Activated T-helper 1 cell treated with anti-CD3 and anti-CD28 coated beads, Interleukin-2, amount 50 U/mL, for 16 hours (primary cell): ENCODE results near the gene SEPTIN5.
"Not testable (repeated sequence)": the region's sequence is repeated elsewhere in the genome, so short reads cannot be mapped to it uniquely, and the experiment has no call there.

Experiments used
- DNase-seq, 2 donors: peaks; one replicate each; pipeline ENCODE4 v3.0.0-alpha.2; 2020; ENCODE audit warnings: low read depth in 1 of 2, low spot score in 1 of 2

Gene SEPTIN5

DNA sequence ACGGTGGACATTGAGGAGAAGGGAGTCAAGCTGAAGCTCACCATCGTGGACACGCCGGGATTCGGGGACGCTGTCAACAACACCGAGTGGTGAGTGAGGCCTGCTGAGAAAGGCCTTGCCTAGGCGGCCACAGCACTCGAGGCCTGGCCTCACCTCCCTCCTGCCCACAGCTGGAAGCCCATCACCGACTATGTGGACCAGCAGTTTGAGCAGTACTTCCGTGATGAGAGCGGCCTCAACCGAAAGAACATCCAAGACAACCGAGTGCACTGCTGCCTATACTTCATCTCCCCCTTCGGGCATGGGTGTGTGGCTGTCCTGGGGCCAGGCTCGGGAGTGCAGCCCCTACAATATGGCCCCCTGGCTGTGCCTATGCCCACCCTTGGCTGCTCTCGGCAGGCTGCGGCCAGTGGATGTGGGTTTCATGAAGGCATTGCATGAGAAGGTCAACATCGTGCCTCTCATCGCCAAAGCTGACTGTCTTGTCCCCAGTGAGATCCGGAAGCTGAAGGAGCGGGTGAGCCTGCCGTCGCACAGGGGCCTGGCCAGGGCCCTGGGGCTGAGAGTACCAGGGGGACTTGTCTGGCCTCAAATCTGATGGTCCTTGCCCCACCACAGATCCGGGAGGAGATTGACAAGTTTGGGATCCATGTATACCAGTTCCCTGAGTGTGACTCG is 6.0 kb downstream of the SEPTIN5 start:
- DNase-seq, result no peak

DNA sequence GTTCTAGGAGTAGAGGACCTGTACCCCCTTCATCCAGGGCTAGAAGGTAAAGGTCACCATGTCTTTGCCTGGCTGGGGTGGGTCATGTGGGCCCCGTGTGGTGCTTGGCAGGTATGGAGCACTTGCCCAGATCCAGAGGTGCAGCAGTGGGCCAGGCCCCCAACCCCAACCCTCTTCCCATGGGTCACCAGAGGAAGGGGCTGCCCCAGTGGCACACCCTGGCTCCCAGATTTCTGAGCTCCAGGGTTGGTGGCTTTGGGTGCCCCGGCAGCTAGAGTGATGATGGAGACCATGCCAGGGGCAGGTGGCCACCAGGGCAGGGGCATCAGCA is 6.7 kb downstream of the SEPTIN5 start:
- DNase-seq, result no peak

DNA sequence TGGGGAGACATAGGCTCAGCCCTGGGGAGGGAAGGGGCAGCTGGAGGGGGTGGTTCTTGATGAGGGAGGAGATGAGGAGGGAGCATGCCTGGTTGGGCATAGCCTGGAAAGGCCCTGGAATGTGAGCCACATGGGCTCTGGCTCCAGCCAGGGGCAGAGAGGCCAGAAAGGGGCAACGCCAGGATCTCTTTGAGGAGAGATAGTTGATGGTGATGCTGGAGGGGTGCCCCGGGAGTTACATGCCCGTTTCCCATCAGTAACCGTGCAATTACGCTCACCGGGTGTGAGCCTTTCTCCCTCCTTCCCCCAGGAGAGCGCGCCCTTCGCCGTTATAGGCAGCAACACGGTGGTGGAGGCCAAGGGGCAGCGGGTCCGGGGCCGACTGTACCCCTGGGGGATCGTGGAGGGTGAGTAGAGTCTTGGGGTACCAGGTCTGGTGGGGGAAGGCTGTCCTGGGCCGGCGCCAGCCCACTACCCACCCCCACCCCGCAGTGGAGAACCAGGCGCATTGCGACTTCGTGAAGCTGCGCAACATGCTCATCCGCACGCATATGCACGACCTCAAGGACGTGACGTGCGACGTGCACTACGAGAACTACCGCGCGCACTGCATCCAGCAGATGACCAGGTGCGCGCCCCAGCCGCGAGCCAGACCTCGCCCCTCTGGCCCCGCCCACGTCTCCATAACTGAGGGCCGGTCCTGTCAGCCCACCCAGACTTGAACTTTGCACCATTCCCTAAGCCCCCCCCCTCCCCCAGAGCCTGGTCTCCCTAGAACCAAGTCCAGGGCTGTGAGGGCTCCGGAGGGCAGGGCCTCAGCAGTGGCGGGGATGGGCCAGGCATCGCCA is 7.3 kb downstream of the SEPTIN5 start:
- no peak for DNase-seq

DNA sequence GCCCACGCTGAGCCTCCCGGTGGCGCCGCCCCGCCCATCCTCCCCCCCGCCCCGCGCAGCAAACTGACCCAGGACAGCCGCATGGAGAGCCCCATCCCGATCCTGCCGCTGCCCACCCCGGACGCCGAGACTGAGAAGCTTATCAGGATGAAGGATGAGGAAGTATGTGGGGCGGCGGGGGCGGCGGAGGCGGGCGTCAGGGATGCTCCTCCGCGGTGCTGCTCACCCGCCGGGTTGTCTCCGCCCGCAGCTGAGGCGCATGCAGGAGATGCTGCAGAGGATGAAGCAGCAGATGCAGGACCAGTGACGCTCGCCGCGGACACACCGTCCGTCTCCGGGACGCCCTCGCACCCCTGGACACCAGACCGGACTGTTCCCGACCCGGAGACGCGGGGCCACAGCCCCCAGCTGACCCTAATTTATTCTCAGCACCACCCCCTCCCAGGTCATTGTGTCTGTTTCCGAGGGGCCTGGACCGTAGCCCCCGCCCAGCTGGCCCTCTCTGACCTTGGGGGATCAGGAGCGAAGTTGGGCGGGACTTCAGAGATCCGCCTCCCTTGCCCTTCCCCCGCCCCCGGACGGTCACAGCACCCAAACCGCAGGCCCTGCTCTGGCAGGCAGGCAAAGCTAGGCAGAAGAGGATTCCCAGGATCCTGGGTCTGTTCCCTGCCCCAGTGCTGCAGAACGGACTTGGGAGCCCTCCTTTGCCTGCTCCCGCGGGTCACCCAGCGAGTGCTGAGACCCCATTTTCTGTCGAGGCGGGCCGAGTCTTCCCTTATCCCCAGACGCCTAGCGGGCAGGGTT is 8.1 kb downstream of the SEPTIN5 start:
- no peak for DNase-seq

DNA sequence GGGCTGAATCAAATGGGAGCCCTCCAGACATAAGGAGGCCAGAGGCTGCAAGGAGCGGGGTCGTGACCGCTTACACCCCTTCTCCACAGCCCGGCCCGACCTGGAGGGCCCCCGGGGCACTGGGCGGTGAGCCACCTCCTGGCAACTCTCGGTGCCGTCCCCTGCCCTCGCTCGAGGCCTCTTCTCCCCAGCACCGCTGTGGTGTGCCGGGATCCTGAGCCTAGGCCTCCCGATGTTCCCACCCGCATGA is 8.6 kb downstream of the SEPTIN5 start:
- DNase-seq, result no peak

DNA sequence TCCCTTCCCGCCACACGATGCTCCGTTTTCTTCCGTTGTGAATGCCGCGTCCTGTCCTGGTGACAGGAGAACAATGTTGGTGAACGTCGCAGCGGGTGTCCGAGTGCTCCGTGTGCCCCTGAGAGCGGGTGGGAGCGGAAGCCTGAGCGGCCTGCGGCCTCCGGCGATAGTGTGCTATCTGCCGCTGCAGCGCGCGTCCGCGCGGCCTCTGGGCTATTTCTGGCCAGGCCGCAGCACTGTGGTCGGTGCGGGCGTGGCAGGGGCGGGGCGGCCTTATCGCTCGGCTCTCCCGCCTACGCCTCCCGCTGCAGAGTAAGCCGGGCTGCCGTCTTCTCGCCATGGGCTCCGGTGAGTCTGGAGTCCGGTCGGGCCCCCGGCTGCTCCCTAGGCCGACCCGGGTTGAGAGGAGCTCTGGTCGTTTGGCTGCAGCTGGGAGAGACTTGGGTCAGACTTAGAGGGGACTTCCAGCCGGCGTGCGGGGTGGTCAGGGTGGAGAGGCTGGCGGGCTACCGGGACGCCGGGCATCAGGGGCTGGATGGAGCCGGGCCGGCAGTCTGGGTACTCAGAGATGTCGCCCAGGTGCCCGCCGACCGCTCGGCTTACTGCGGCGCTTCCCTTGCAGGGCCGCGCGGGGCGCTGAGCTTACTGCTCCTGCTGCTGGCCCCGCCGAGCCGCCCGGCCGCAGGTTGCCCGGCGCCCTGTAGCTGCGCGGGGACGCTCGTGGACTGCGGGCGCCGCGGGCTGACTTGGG is 9.1 kb downstream of the SEPTIN5 start, which contains the start of gene GP1BB:
TSS of gene GP1BB (plus strand) at position 308 of the 751 bp plus-strand sequence. CDS start at position 339, 31 bp downstream.
- DNase-seq, result no peak

DNA sequence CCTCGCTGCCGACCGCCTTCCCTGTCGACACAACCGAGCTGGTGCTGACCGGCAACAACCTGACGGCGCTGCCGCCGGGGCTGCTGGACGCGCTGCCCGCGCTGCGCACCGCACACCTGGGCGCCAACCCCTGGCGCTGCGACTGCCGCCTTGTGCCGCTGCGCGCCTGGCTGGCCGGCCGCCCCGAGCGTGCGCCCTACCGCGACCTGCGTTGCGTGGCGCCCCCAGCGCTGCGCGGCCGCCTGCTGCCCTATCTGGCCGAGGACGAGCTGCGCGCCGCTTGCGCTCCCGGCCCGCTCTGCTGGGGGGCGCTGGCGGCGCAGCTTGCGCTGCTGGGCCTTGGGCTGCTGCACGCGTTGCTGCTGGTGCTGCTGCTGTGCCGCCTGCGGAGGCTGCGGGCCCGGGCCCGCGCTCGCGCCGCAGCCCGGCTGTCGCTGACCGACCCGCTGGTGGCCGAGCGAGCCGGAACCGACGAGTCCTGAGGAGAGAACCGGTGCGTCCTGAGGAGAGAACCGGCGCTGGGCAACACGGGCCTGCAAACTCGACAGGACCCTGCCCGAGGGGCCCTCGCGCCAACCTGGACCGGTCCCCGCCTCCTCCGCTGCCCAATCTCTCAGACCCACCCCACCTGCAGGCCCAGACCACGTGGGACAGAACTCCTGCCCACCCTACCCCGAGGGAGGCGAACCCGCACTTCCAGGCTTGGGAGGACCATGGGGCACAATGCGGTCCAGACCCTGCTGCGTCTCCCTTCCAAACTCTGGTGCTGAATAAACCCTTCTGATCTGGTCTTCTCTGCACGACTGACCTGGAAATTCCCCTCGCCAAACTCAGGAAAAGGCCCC is 9.9 kb downstream of the SEPTIN5 start:
- no peak for DNase-seq

DNA sequence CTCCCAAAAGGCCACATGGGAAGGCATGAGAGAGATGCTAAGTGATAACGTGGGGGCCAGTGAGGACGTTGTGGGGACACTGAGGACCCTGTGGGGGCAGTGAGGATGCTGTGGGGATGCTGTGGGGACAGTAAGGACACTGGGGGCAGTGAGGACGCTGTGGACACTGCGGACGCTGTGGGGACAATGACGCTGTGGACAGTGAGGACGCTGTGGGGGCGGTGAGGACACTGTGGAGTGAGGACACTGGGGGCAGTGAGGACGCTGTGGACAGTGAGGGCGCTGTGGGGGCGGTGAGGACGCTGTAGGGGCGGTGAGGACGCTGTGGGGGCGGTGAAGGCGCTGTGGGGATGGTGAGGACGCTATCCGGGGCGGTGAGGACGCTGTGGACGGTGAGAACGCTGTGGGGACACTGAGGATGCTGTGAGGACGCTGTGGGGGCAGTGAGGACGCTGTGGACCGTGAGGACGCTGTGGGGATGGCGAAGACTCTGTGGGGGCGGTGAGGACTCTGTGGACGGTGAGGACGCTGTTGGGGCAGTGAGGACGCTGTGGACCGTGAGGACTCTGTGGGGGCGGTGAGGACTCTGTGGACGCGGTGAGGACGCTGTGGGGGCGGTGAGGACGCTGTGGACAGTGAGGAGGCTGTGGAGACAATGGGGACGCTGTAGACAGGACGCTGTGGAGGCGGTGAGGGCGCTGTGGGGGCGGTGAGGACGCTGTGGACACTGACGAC is 10.8 kb downstream of the SEPTIN5 start:
- DNase-seq, result no peak

DNA sequence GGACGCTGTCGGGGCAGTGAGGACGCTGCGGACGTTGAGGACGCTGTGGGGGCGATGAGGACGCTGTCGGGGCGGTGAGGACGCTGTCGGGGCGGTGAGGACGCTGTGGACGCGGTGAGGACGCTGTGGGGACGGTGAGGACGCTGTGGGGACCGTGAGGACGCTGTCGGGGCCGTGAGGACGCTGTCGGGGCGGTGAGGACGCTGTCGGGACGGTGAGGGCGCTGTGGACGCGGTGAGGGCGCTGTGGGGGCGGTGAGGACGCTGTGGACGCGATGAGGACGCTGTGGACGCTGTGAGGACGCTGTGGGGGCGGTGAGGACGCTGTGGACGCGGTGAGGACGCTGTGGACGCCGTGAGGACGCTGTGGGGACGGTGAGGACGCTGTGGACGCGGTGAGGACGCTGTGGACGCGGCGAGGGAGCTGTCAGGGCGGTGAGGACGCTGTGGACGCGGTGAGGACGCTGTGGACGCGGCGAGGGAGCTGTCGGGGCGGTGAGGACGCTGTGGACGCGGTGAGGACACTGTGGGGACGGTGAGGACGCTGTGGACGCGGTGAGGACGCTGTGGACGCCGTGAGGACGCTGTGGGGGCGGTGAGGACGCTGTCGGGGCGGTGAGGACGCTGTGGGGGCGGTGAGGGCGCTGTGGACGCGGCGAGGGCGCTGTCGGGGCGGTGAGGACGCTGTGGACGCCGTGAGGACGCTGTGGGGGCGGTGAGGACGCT is 11.9 kb downstream of the SEPTIN5 start:
- DNase-seq, result not testable (repeated sequence)

DNA sequence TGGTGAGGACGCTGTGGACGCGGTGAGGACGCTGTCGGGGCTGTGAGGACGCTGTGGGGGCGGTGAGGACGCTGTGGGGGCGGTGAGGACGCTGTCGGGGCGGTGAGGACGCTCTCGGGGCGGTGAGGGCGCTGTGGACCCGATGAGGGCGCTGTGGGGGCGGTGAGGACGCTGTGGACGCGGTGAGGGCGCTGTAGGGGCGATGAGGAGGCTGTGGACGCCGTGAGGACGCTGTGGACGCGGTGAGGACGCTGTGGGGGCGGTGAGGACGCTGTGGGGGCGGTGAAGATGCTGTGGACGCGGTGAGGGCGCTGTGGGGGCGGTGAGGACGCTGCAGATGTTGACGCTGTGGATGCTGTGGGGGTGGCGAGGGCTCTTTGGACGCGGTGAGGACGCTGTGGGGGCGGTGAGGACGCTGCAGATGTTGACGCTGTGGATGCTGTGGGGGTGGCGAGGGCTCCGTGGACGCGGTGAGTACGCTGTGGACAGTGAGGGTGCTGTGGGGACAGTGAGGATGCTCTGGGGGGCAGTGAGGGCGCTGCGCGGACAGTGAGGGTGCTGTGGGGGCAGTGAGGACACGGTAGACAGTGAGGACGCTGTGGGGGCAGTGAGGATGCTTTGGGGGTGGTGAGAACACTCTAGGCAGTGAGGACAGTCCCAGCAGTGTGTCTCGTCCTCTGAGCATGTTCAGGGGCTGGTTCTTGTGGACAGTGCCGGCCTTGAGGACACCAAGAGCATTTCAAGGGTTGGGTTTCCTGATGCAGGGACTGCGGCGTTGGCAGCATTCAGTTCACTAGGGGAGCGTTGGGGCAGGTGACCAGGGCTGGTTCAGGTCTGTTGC is 13.2 kb downstream of the SEPTIN5 start:
- DNase-seq, result no peak

DNA sequence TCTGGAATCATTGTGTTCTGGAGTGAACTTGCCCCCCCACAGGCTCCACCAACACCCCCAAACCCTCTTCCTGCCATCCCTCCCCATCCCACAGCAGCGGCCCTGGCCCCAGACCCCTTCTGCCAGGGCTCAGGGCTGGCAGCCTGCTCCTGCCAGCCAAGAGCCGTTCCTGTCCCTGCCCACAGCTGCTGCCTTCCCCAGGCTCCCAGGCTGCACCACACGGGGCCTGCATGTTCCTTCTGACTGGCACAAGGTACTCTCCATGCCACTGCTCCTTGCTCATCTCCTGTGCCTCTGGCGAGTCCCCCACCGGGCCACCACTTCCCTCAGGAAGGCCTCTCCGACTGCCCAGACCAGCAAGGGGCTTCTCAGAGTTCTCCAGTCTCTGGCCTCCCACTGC is 14.0 kb downstream of the SEPTIN5 start:
- DNase-seq, result no peak

DNA sequence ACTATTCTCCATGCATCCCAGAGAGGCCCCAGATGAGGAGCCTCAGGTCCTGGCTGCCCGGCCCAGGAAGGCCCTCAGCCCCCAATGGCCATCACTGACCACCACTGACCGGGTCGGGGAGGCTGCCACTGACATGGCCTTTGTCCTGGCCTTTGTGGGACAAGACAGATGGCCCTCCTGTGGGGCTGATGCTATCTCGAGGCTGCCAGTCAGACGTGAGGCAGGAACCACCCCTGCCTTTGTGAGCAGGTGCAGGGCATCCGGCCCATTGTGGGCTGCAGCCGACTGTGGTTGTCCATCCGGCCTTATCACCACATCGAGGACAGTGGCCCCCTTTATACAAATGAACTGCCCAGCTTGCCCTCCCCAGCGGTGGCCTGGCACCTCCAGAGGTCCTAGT is 14.5 kb downstream of the SEPTIN5 start:
- no peak for DNase-seq

DNA sequence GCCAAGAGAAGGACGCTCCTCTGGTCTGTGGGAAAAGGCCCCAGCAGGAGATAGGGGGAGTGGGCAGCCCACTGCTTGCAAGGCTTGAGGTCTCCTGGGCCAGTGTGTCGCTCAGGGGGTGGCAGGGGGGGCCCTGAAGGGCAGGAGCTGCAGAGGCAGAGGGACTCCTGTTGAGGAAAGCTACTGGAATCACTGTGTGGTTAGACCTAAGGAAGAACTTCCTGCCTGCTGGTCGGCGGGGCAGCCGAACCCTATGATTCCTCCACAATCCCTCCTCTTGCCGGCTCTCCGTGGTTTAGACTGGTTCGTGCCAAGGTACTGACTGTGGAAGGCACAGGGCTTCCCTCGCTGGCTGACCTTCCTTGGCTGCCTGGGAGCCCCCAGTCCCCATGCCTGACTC is 15.2 kb downstream of the SEPTIN5 start:
- DNase-seq, result no peak

DNA sequence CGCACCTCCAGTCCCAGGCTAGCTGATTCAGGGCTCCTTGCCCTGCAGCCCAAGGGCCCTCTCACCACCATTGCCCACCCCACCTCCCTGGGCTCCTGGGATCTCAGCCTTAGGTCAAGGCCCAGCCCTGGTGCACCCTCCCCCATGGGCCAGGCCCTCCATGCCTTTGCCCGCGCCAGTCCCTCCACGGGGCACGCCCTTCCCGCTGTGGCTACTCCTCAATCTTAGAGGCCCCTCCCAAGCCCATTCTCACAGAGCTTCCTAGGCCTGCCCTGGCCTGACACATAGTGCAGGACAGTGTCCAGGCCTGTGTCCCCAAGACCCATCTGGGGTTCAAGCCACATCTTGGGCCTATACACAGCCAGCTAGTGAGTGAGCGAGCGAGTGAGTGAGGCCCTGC is 15.9 kb downstream of the SEPTIN5 start:
- DNase-seq, result no peak

DNA sequence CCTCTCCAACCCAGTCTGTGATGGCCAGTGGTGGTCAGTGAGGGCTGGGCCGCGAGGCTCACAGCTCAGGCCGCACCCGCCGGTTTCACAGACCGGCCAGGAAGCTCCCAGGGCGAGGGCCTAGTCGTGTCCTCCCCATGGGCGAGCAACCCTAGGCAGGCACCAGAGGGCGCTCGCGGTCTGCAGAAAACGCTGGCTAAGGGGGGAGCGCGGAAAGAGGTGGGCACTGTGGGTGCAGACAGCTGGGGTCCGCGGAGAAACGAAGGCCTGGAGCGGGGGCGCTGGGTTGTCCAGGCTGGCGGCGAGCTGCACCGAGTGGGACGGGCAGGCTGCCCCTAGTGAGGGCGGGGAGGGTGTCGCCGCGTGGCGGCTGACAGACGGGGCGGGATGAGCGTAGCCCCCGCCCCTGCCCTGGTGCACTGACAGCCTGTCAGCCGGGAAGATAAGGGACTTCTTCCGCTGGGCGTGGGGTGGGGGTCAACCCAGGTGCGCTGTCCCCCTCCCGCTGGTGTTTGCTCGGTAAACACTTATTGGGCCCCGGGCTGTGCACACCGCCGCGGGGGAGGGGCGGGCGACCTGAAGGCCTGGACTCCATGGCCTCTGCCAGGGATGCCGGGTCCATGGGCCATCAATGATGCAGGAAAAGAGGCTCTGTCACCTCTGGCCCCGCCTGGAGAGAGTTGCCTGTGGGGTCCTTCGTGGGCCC is 16.5 kb downstream of the SEPTIN5 start:
- peak; percentile 72 to 82 for DNase-seq

DNA sequence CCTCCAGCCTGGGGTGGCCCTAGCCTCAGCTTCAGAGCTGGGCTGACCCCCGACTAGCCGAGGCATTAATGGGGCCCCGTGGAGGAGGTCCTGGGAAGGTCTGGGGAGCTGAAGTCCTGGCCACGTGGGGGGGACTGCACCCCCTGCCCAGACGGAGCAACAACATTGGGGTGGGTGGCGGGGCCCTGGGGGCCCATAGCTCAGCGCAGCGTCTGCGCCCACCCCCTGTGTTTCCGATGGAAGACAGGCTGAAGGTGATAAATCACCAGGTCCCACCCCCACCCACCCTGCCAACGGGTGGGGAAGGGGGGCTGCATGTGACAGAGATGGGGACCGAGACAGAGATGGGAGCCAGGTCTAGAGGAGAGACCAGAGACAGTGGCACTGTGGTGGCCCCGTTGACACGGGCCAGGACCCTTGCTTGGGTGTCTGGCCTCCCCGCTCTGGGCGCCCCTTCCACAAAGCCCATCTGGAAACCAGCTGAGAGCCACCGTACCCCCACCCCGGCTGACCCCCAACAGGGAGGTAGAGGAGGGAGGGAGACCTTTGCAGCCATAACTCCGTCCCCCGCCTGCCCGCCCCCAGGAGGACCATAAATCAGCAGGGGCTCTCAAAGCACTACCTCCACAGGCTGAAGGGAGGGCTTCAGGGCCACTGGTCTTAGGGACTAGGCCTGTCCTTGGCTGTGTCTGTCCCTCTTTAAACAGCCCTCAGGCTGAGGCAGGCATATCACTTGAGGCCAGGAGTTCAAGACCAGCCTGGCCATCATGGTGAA is 17.2 kb downstream of the SEPTIN5 start:
- DNase-seq, result no peak
